DND-41 (cell line): ENCODE results near the gene FLRT3.

ENCODE experiments used
- ATAC-seq: fragments of 200-7000 bp; cut with Tn5 transposase; 3 replicates; pipeline ENCODE4 v1.9.1; 2021; ENCODE audit warnings: low read depth; ENCODE audit not compliant: insufficient read depth
- DNase-seq: peaks from one replicate; pipeline ENCODE4 v3.0.0-alpha.2; 2020
- H2AFZ ChIP-seq: 2 replicates; pipeline ENCODE4 v1.6.0; 2012; ENCODE audit warnings: low read depth, low read length
- H3K27ac ChIP-seq: 2 replicates; pipeline ENCODE4 v1.5.1; 2012; ENCODE audit warnings: low read length, inconsistent platforms
- H3K27me3 ChIP-seq: fragments of 200-600 bp; sonication (generic); 2 replicates; pipeline ENCODE4 v1.6.0; 2012; ENCODE audit warnings: low read length, mild to moderate bottlenecking, inconsistent platforms; ENCODE audit not compliant: insufficient read depth, poor library complexity
- H3K36me3 ChIP-seq: 2 replicates; pipeline ENCODE4 v1.5.1; 2012; ENCODE audit warnings: low read length, inconsistent platforms; ENCODE audit not compliant: insufficient read depth
- H3K4me1 ChIP-seq: 2 replicates; pipeline ENCODE4 v1.5.1; 2012; ENCODE audit warnings: mild to moderate bottlenecking, low read length; ENCODE audit not compliant: insufficient read depth
- H3K4me2 ChIP-seq: 2 replicates; pipeline ENCODE4 v1.6.0; 2012; ENCODE audit warnings: mild to moderate bottlenecking, moderate library complexity, low read length, inconsistent platforms; ENCODE audit not compliant: insufficient read depth
- H3K4me3 ChIP-seq, 2 experiments: fragments of 200-600 bp in 1 of 2; shearing (Covaris generic) in 1 of 2; 2 replicates each; pipeline ENCODE4 v1.5.1; 2012 to 2016; ENCODE audit warnings: inconsistent platforms in 2 of 2, low read length in 2 of 2, mild to moderate bottlenecking in 2 of 2, low read depth in 1 of 2, moderate library complexity in 1 of 2
- H3K79me2 ChIP-seq: 2 replicates; pipeline ENCODE4 v1.6.0; 2012; ENCODE audit warnings: low read length, inconsistent platforms; ENCODE audit not compliant: insufficient read depth
- H3K9ac ChIP-seq: 2 replicates; pipeline ENCODE4 v1.6.0; 2012; ENCODE audit warnings: low read depth, mild to moderate bottlenecking, inconsistent platforms, low read length, moderate library complexity
- H3K9me3 ChIP-seq: 2 replicates; pipeline ENCODE4 v1.5.1; 2012; ENCODE audit warnings: low read length, moderate library complexity, mild to moderate bottlenecking, inconsistent platforms; ENCODE audit not compliant: insufficient read depth, severe bottlenecking
- H4K20me1 ChIP-seq: 2 replicates; pipeline ENCODE4 v1.6.0; 2012; ENCODE audit warnings: low read length; ENCODE audit not compliant: insufficient read depth
- CTCF ChIP-seq: IDR thresholded peaks from 2 replicates; pipeline ENCODE4 v1.5.1; 2012; ENCODE audit warnings: borderline replicate concordance, low read length, moderate library complexity, mild to moderate bottlenecking; ENCODE audit not compliant: poor library complexity, severe bottlenecking; ENCODE audit errors: extremely low read depth
- EZH2 ChIP-seq: IDR thresholded peaks from 3 replicates; pipeline ENCODE4 v1.6.1; 2012; ENCODE audit warnings: borderline replicate concordance, low read depth, mild to moderate bottlenecking, moderate library complexity, low read length, inconsistent platforms; ENCODE audit not compliant: severe bottlenecking

The FLRT3 gene

DNA sequence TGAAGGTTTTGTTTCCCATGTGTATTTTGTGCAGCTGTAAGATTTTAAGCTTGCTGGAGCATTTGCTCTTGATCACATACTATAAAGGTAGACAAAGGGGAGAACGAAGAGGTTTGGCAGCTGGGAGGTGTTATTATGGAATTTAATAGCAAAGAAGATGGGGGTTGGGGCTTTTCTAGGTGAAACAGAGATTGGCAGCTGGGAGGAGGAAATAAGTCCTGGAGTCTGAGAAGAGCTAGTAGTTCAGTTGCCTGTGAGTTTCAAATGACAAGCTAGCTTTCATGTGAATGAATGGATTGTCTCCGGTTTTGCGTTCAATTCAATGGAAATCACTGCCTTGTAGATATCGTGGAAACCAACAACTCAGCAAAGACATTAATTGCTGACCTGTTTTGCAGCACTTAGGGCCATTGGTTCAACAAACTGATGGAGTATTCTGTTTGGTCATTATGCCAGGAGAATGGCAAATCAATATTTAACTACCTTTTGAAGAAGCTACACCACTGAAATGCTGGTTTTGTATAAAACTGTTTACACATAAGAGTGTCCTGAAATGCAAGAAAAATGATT is 38.1 kb upstream of the FLRT3 start:
- Histone ChIP-seq H3K27me3 (peaks cover 4% of the 10 kb centered on the region), H3K9me3 (no peaks in the 10 kb centered on the region), H3K4me1 (no peaks in the 10 kb centered on the region), H3K27ac (no peak overlapping the region), H3K4me2 (no peak overlapping the region), H3K4me3 (no peak overlapping the region), H2AFZ (no peak overlapping the region), H3K9ac (no peak overlapping the region), H4K20me1 (0 out of 2 replicates have a peak, but pooled peaks cover 2% of the 10 kb centered on the region), H3K79me2 (no peaks in the 10 kb centered on the region), H3K36me3 (no peaks in the 10 kb centered on the region)
- ATAC-seq, result no peak
- DNase-seq, result no peak
- TF ChIP-seq EZH2 (no peak), CTCF (no peak)

DNA sequence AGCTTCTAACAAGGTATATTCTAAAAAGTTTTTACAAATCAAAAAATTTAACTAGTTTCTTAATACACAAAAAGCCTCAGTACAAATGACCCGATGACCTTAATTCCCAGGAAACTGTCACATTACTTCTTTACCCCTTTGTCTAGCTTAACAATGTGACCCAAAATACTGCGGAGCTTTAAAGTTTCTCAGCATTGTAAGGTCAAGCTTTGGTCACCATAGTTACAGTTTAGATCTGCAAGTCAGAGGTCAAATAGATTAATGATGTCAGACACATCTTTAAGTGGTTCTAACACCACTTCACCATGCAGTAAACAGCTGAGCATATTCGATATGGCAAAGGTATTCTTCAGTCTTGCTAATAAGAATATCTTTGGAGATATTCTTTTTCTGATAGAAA is 36.8 kb upstream of the FLRT3 start:
- Histone ChIP-seq H3K79me2 (no peaks in the 10 kb centered on the region), H3K4me1 (no peaks in the 10 kb centered on the region), H3K9ac (no peak overlapping the region), H4K20me1 (0 out of 2 replicates have a peak, but pooled peaks cover 2% of the 10 kb centered on the region), H3K36me3 (no peaks in the 10 kb centered on the region), H3K9me3 (no peaks in the 10 kb centered on the region), H3K27me3 (peaks cover 4% of the 10 kb centered on the region), H3K27ac (no peak overlapping the region), H2AFZ (no peak overlapping the region), H3K4me3 (no peak overlapping the region), H3K4me2 (no peak overlapping the region)
- DNase-seq (no peak), ATAC-seq (no peak)
- TF ChIP-seq CTCF (no peak), EZH2 (no peak)

DNA sequence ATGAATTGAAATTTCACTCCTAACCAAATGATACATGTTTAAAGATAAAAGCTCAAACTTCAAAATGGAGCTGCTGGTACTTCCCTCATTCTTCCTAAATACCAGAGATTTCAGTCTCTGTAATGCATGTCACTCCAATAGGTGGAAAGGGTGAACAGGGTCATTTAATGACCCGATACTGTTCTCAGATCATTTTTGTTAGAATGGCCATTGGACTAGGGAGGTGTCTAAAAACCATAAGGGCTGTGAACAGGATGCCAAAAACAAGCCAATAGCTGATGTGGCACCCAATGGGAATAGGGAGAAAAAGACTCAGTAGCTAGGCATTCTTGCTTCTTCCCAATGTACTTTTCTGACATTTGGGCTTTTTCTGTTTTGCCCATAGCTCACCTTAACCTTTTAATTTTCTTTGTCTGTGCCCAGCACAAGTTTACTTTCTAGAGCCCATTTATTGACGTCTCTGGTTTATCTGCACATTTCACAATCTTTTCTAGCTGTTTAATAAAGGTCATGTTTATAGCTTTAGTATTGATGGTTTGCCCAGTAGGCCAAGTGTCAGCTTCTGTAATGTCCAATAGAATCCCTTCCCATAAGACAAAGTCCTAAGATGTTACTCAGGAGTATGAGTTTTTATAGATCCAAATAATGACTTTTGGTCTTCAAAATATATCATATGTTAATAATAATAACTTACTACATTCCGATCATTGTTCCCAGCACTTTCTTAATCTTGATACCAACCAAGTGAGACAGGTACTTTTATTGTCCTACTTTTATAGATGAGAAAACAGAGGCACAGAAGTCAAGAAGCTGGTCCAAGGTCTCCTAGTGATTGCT is 24.3 kb upstream of the FLRT3 start:
- Histone ChIP-seq H4K20me1 (no peaks in the 10 kb centered on the region), H3K9ac (no peak overlapping the region), H3K9me3 (no peaks in the 10 kb centered on the region), H2AFZ (no peak overlapping the region), H3K79me2 (no peaks in the 10 kb centered on the region), H3K4me2 (no peak overlapping the region), H3K27ac (no peak overlapping the region), H3K4me1 (no peaks in the 10 kb centered on the region), H3K36me3 (no peaks in the 10 kb centered on the region), H3K4me3 (no peak overlapping the region), H3K27me3 (no peaks in the 10 kb centered on the region)
- ATAC-seq (no peak), DNase-seq (no peak)
- TF ChIP-seq EZH2 (no peak), CTCF (no peak)
